ENCODE measurements around the gene HNF4A.

Gene HNF4A

DNA sequence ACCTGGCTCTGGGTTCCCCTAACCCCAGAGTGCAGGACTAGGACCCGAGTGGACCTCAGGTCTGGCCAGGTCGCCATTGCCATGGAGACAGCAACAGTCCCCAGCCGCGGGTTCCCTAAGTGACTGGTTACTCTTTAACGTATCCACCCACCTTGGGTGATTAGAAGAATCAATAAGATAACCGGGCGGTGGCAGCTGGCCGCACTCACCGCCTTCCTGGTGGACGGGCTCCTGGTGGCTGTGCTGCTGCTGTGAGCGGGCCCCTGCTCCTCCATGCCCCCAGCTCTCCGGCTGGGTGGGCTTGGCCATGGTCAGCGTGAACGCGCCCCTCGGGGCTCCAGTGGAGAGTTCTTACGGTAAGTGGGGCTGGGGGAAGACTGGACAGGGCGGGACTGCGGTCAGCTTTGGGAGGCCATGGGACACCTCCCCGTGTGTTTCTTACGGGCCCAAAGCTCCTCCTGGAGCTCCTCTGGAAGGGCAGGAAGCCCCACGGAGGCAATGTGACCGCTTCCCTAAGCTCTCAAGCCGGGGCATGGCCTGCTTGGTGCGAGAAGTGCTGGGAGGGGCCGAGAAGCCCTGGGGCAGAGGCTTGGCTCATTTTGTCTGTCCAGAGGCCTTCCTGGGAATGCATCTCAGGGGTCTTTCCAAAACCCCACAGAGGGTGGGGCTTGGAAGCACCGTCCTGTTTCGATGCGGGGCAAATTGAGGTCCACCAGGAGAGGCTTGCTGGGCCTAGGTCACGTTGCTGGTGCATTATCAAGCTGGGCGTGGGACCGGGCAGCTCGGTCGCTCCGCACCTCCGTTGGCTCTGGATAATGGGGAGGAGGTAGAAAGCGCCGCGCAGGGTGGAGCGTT, at the start of gene HNF4A:
Gene HNF4A (plus strand): TSS at position 202 of the 855 bp plus-strand sequence. CDS start 106 bp downstream, at position 308.
- Histone ChIP-seq H3K27ac (no peak within 1 kb of the TSS), H3K9me3 (ENCODE audit: severe bottlenecking) (no peaks in the 10 kb centered on the region), H3K4me3 (ENCODE audit: low read depth, low read length) (no peak within 1 kb of the TSS), H3K27me3 (ENCODE audit: insufficient read depth, low read depth, severe bottlenecking) (no peaks in the 10 kb centered on the region), H3K36me3 (no peaks in the 10 kb centered on the region)
- DNase-seq: peak; percentile 14
- TF ChIP-seq, protein P1, sequence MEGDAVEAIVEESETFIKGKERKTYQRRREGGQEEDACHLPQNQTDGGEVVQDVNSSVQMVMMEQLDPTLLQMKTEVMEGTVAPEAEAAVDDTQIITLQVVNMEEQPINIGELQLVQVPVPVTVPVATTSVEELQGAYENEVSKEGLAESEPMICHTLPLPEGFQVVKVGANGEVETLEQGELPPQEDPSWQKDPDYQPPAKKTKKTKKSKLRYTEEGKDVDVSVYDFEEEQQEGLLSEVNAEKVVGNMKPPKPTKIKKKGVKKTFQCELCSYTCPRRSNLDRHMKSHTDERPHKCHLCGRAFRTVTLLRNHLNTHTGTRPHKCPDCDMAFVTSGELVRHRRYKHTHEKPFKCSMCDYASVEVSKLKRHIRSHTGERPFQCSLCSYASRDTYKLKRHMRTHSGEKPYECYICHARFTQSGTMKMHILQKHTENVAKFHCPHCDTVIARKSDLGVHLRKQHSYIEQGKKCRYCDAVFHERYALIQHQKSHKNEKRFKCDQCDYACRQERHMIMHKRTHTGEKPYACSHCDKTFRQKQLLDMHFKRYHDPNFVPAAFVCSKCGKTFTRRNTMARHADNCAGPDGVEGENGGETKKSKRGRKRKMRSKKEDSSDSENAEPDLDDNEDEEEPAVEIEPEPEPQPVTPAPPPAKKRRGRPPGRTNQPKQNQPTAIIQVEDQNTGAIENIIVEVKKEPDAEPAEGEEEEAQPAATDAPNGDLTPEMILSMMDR (IDR thresholded peaks at IDR 0.05; ENCODE audit: low read depth, low read length): no peak

DNA sequence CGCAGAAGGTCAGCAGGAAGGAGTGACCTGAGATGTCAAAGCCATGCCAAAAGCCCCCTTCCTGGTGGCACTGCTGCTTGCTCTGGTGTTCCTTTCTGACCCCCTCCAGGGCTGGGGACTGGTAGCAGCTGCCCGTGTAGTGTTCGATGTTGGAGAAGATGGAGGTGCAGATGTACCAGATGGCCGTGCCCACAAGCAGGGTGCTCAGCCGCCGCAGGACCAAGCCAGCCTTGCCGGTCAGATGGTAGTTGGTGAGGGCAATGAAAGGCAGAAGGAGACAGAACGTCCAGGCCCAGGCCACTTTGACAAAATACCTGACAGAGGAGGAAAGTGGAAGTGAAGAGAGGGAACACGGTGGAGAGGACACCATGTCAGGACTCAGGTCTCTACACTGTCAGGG, 48.6 kb upstream of the HNF4A start:
- peaks cover 3% of the 10 kb centered on the region for H3K27me3 ChIP-seq (ENCODE audit: insufficient read depth, low read depth, severe bottlenecking)
- DNase-seq: no peak
- no peak overlapping the region for H3K27ac ChIP-seq
- TF ChIP-seq, protein P1 (IDR thresholded peaks at IDR 0.05; ENCODE audit: low read depth, low read length): no peak
- H3K9me3 ChIP-seq (ENCODE audit: severe bottlenecking): no peaks in the 10 kb centered on the region
- no peak overlapping the region for H3K4me3 ChIP-seq (ENCODE audit: low read depth, low read length)
- peaks cover 3% of the 10 kb centered on the region; the same call in 1 of the 2 replicates for H3K36me3 ChIP-seq

DNA sequence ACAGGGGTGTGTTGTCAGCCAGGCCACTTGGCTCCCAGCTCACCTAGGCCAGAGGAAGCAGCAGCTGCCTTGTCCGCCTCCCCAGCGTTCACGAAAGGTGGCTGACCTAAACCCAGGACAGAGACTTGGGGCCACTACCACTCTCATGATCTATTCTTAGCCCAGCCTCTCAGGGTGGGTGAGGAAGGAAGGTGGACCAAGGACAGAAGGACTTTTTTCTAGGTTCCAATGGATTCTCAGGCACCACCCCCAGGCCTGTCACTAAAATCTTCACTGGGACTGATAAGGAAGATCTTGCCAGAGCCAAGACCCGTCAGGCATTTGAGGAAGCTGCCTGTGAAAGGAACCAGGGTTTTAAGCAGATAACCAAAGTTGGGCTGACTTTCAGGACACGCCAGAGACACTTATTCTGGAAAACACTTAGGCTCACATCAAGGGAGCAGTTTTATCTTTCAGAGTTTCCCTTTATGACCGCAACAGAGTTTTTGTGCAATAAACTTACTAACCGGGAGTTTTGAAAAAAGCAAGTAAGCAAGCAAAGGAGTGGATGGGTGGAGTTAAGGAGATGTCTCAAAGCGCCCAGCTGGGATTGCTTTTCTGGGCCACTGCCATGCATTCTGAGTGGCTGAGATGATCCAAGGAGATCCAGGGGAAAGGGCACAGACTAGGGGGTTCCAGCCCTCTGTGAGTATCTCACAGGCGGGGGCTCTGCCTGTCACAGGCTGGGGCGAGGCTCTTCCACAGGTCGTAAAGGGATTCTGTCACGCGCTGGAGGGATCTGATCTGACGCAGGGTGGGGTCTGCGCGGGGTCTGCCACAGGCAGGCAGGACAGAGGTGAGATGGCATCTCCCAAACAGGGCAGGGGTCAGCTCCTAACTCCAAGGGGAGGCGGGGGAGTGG, 45.5 kb upstream of the HNF4A start:
- Histone ChIP-seq H3K4me3 (ENCODE audit: low read depth, low read length) (peak overlapping the region; percentile 82), H3K27ac (no peak overlapping the region), H3K36me3 (peaks cover 3% of the 10 kb centered on the region; the same call in 1 of the 2 replicates), H3K27me3 (ENCODE audit: insufficient read depth, low read depth, severe bottlenecking) (peaks cover 3% of the 10 kb centered on the region), H3K9me3 (ENCODE audit: severe bottlenecking) (no peaks in the 10 kb centered on the region)
- TF ChIP-seq, protein P1 (IDR thresholded peaks at IDR 0.05; ENCODE audit: low read depth, low read length): no peak
- no peak for DNase-seq

DNA sequence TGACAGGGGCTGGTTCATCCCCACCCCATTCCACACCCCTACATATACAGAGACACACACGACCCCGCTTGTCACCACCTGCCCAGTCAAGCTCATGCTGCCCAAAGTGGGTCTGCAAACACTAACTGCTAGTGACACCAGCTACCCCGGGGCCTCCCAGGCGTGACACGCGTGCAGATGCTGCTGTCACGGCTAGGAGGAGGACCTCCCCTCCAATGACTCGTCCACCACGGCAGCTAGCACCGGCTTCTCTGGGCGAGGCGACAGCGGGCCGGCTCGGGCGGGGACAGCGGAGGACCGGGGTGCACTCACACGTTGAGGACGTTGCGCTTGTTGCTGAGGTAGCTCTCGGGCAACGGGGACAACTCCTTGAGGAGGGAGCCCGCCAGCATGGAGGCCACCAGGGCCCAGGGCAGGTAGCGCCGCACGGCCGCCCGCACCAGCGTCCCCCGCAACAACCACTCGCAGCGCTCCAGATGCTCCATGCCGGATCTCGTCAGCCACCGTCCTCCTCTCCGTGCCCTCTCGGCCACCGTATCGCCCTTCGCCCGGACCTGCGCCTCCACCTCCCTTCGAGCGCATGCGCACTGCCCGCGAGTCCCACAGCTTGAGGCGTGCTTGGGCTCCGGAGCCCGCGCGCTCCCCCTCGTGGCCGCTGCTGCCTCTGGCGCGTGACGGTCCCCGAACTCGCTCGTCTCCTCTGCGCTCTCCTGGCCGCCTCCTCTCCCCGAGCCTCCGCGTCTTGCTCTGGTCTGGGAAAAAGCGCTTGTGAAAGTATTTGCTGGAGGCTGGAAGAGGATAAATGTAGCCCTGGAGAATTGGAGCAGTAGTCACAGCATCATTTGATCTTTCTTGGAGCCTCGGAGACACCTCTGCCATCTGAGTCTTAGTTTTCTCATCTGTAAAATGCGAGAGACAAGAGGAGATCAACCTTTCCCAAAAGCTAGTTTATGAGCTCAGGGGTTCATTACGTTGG, 44.5 kb upstream of the HNF4A start, which contains the start of gene FITM2:
Gene FITM2 (minus strand): TSS at position 539 of the 976 bp plus-strand sequence. CDS start 54 bp downstream, at position 485.
- Histone ChIP-seq H3K36me3 (peaks cover 3% of the 10 kb centered on the region; the same call in 1 of the 2 replicates), H3K9me3 (ENCODE audit: severe bottlenecking) (no peaks in the 10 kb centered on the region), H3K27ac (peak within 1 kb of the TSS; percentile 75), H3K27me3 (ENCODE audit: insufficient read depth, low read depth, severe bottlenecking) (peaks cover 3% of the 10 kb centered on the region), H3K4me3 (ENCODE audit: low read depth, low read length) (peak within 1 kb of the TSS; percentile 82)
- peak; percentile 98 for DNase-seq
- TF ChIP-seq, protein P1 (IDR thresholded peaks at IDR 0.05; ENCODE audit: low read depth, low read length): peak; percentile 95

DNA sequence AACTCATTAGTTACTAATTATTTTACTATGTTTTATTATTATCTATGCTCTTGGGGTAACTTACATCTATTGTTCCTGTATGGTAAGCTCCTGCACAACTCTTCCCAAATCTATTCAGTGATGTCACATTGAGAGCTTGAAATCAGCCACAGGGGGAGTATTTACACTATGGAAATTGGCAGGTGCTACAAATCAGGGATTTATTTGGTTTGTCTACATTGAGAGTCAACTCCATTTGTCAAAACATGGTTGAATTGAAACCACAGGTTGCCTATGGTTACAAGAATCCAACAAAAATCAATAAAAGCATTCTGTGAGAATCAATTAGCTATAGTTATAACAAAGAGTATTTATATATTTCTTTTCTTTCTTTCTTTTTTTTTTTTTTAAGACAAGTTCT, 40.6 kb upstream of the HNF4A start:
- TF ChIP-seq, protein P1 (IDR thresholded peaks at IDR 0.05; ENCODE audit: low read depth, low read length): no peak

More for the DNA sequence above, 40.6 kb upstream of the HNF4A start:
- Histone ChIP-seq H3K36me3 (no peaks in the 10 kb centered on the region; the same call in 1 of the 2 replicates), H3K4me3 (ENCODE audit: low read depth, low read length) (no peak overlapping the region), H3K27ac (no peak overlapping the region), H3K9me3 (ENCODE audit: severe bottlenecking) (no peaks in the 10 kb centered on the region), H3K27me3 (ENCODE audit: insufficient read depth, low read depth, severe bottlenecking) (peaks cover 3% of the 10 kb centered on the region)
- DNase-seq: no peak

Measured in WERI-Rb-1 (cell line).